GM12892 (cell line): ENCODE measurements around the gene PPP4R2.

ENCODE experiments used
- POLR2A ChIP-seq: IDR thresholded peaks from 2 replicates; pipeline ENCODE4 v1.6.1; 2011; ENCODE audit warnings: low read depth, low read length, control low read depth
- TAF1 ChIP-seq: IDR thresholded peaks from 2 replicates; pipeline ENCODE4 v1.6.1; 2011; ENCODE audit warnings: low read depth, mild to moderate bottlenecking, control low read depth, low read length, borderline replicate concordance

DNA sequence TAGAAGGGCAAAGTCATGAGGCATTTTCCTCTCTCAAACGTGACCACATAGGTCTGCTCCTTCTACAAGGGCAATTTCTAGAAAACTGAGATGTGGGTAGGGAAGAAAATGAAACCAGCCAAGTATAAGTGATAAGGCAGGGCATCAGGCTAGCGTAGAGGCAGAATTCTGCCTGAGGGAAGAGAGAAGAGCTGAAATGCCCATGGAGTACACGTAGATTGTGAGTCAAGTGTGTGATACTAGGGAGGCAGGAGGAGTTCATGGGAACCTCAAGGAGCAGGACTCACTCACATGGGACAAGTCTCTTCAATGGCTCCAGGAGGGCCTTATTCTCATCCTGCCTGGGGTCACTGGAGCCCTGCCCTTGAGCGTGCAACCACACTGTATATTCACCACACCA, 34.9 kb upstream of the PPP4R2 start:
- TF ChIP-seq TAF1, result no peak
- TF ChIP-seq POLR2A, result no peak
